GM18519 (cell line): ENCODE data around the gene FAM163A.

Experiments
- ATAC-seq: cut with Tn5 transposase; IDR thresholded peaks from one replicate; pipeline ENCODE4 v1.9.1; 2021; ENCODE audit warnings: mild to moderate bottlenecking, moderate library complexity; ENCODE audit not compliant: unreplicated experiment, low FRiP score

FAM163A gene

GRCh38 chr1:179812501-179813292 is 69.6 kb downstream of the FAM163A start:
- ATAC-seq: no peak

GRCh38 chr1:179813626-179814545 is 70.8 kb downstream of the FAM163A start:
- no peak for ATAC-seq

DNA sequence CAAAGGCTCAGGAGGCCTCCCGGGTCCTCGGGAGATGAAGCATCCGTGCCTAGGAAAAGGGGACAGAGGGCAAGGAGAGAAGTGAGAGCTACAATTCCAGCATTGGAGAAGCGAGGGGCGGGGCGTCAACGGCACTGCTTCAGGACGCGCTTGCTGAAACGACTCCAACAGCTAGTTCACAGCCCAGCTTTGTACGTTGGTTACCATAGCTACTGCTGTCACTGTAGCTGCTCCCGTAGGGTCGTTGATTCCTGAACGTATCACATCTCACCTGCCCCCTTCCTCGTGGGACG is 71.4 kb downstream of the FAM163A start:
- no peak for ATAC-seq

DNA sequence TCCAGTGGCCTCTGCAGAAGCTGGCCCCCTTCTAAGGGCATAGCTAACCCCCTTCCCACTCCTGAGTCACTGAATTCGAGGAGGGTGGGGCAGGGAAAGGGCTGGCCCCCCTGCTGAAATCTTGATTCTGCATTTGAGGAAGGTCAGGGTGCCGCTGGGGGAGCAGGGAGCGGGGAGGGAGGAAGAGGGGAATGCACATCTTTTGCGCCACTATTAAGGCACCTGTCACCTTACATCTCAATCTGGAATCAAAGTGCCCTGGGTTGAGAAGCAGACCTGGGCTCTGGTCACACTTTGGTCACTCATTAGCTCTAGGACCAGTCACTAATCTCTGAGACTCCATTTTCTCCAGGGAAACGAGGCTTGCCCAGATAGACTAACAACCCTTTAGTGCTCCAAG is 72.5 kb downstream of the FAM163A start:
- ATAC-seq: no peak

GRCh38 chr1:179816196-179816960 is 73.3 kb downstream of the FAM163A start:
- no peak for ATAC-seq

DNA sequence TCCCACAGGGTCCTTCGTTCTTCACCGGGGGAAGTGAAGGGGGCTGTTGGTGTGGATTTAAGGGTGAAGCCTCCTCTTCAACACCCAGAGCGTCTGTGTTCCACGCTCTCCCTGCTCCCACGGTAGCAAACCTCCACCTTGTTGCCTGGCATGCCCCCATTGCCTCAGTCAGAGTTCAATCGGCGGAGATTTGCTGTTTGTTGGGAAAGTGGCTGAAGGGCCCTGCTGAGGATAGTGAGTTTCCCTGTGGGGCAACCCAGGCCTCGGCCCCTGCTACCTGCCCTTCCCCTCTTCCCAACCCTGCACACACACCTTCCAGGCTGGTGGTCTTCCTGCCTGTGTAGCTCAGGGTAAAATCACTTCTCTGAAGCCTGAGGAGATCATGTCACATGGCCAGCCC is 74.0 kb downstream of the FAM163A start:
- ATAC-seq: no peak

- no peak for ATAC-seq
Observed at GRCh38 chr1:179817789-179818188, 74.7 kb downstream of the FAM163A start.

DNA sequence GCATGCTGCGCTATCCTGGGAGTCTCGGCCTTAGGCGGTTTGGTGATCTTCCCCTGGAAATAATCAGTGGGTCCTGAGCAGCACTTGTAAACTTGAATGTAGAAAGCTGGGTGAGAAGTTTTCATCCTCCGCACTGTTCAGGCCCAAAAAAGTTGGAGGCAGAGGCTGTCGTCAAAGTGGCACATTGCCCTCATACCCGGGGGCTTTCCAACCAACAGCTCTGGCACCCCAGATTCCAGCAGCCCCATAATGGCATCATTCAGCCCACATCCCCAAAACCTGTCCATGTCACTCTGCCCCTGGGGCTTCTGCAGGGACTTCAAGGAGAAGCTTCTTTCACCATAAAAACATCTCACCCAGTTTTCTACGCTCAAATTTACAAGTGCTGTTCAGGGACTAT is 75.2 kb downstream of the FAM163A start:
- no peak for ATAC-seq

- ATAC-seq: no peak
Observed at GRCh38 chr1:179818743-179819173, 75.7 kb downstream of the FAM163A start.

DNA sequence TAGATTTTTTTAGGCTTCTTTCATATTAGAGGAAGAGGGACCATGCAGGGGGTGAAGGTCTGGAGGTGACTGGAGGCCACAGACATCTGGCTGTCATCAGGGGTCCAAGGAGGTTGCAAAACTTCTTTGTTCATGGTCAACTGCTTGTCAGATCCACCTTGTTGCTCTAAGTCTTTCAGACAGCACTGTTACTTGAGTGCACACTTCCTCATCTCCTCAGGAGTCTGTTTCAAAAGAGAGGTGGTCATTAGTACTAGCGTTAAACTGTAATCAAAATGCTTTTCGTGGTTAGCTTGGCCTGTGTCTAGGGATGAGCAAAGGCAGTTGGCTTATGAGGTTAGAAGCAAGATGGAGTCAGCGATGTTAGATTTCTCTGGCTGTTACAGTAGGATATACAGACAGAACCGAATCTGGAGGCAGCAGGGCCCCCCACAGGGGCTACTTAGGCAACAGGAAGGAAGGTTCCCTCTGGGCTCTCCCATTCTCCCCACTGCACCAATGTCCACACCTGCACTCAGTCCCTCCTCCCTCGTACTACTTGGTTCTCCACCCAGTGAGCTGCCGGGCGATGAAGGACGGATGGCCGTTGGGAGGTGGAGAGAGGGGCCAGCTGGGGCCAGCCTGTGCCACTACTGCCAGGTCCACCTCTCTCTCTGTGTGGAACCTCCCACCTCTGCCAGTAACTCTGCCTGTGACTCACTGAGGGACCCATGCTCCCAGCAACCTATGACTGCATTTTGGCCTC is 77.3 kb downstream of the FAM163A start:
- ATAC-seq: no peak

DNA sequence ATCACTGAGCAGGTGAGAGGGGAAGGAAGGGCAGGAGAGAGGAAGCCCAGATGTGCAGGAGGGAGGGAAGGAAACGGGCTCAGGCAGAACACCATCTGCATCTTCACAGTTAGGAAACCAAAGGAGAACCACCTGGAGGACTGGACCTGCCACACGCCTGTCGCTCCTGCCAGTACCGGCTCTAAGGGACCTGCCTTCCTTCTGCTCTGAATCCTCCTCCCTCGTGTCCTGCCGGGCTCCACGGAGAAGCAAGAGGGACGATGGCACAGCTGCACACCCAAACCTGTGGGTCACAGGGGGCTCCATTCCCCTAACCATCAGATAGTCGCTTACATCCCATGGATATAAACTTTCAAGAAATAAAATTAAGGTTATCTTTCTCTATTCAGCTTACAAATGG is 78.4 kb downstream of the FAM163A start:
- ATAC-seq: no peak

- ATAC-seq: no peak
Observed at GRCh38 chr1:179822065-179822464, 79.0 kb downstream of the FAM163A start.

- ATAC-seq: no peak
Observed at GRCh38 chr1:179823693-179824092, 80.6 kb downstream of the FAM163A start.

DNA sequence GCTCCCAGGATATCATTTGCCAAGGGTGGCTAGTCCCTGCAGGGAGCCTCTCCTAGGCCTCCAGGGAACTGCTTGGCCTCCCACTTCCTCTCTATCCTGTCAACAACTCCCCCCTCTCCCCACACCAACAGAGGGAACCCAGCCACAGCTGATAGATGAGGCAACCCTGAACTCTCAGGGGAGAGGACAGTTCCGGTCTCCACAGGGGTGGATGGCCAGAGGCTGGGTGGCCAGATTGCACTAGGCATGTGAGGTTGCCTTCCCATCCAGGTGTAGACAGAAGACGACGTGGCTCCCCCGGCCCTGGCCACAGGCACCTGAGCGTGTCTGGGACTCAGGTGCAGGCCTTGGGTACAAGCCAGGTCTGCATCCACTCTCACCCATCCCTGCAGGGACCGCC is 81.2 kb downstream of the FAM163A start:
- no peak for ATAC-seq

- no peak for ATAC-seq
Observed at GRCh38 chr1:179825206-179825605, 82.1 kb downstream of the FAM163A start.

- ATAC-seq: no peak
Observed at GRCh38 chr1:179825798-179826460, 82.8 kb downstream of the FAM163A start.

DNA sequence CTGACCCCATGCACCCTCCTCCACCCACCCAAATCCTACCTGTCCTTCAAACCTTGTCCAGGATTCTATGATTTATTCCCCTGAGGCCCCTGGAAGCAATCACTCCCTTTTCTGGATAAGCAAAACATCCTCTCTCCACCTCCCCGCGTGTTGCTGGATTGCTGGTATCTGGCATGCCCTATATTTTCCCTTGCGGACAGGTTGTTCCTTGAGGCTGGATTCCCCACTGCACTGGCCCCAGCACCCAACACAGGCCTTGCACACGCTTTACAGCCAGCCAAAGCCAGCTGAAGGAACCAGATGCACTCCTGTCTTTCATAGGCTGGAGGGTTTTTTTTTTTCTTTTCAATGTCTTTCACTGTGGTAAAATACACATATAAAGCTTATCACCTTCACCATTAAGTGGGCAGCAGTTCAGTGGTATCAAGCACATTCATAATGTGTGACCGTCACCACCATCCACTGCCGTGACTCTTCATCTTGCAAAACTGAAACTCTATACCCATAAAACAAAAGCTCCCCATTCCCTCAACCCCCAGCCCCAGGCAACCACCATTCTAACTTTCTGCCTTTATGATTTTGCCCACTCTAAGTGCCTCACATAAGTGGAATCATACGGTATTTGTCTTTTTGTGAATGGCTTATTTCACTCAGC is 83.7 kb downstream of the FAM163A start:
- no peak for ATAC-seq

DNA sequence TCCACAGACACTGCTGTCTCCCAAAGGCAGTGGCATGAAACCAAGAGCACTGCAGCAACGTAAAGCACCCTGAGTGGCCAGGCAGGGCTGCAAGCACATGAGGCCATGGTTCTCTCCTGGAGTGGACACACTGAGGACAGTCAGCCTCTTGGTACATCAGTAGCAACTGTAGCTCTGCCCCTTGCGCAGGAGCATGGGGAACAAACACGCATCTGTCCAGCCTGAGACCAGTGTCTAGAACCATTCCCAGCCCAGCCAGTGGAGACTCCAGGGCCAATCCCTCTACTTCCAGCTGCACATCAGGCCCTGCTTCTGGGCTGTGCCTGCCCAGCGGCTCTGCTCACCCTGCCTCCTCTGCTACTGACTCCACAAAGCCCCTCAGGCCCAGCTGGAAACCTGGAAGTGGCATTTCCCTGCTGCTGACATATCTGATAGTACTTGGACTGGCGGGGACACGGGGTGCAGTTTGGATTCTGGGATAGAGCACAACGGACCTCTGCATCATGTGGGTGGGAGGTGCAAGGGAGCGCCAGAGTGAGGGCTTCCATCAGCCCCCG is 85.5 kb downstream of the FAM163A start:
- no peak for ATAC-seq

- no peak for ATAC-seq
Observed at GRCh38 chr1:179831225-179831624, 88.1 kb downstream of the FAM163A start.
